ENCODE measurements around the gene RDH8.
A peak's percentile ranks its signal among the peaks of the same experiment; 100 is the strongest.
"Not testable (repeated sequence)": the region's sequence is repeated elsewhere in the genome, so short reads cannot be mapped to it uniquely, and the experiment has no call there.

The RDH8 gene

GRCh38 chr19:10005632-10006334, 7.5 kb upstream of the RDH8 start:
- no peak for DNase-seq (ENCODE audit: low read depth in 4 of 4, low spot score in 1 of 4)

GRCh38 chr19:10006335-10006708, 7.0 kb upstream of the RDH8 start:
- no peak for DNase-seq (ENCODE audit: low read depth in 4 of 4, low spot score in 1 of 4)

- no peak for DNase-seq (ENCODE audit: low read depth in 4 of 4, low spot score in 1 of 4)
These were observed 6.4 kb upstream of the RDH8 start for GRCh38 chr19:10006752-10007323.

- DNase-seq (ENCODE audit: low read depth in 4 of 4, low spot score in 1 of 4): no peak
These were observed 5.7 kb upstream of the RDH8 start for GRCh38 chr19:10007371-10008183.

DNA sequence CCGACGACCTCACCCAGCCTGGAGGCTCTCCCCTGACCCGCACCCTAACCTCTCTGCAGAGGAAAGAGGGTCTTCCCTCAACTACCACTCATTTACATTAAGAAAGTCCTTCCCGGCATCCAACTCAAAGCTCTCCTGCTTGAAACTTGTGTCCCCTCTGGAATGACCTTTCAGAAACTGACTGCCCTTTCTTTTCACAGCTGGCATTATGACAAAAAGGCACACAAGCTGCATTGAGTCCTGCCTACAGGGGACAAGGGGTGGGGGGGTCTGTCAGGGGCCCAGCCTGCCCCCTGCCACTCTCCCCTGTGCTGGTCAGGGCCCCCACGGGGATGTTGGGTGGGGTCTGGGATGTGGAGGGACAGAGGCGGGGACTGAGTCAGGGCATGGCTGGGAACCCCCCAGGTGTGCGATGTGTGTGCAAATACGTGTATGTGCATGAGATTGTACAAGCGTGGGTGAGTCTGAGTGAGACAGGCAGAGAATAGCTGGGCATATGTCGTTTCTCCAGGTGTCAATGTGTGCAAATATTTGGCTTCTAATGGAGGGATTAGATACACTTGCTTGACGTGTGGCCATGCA, 5.0 kb upstream of the RDH8 start:
- no peak for DNase-seq (ENCODE audit: low read depth in 4 of 4, low spot score in 1 of 4)

- DNase-seq (ENCODE audit: low read depth in 4 of 4, low spot score in 1 of 4): no peak
These were observed 3.5 kb upstream of the RDH8 start for GRCh38 chr19:10009714-10010224.

GRCh38 chr19:10010247-10010691, 3.0 kb upstream of the RDH8 start, which contains the start of gene COL5A3:
Gene COL5A3 (minus strand): TSS chr19:10010504. CDS start chr19:10010385, 119 bp downstream.
- no peak for DNase-seq (ENCODE audit: low read depth in 4 of 4, low spot score in 1 of 4)

- no peak for DNase-seq (ENCODE audit: low read depth in 4 of 4, low spot score in 1 of 4)
These were observed 2.3 kb upstream of the RDH8 start for GRCh38 chr19:10010939-10011338.

- DNase-seq (ENCODE audit: low read depth in 4 of 4, low spot score in 1 of 4): no peak
These were observed 1.3 kb upstream of the RDH8 start for GRCh38 chr19:10011974-10012373.

DNA sequence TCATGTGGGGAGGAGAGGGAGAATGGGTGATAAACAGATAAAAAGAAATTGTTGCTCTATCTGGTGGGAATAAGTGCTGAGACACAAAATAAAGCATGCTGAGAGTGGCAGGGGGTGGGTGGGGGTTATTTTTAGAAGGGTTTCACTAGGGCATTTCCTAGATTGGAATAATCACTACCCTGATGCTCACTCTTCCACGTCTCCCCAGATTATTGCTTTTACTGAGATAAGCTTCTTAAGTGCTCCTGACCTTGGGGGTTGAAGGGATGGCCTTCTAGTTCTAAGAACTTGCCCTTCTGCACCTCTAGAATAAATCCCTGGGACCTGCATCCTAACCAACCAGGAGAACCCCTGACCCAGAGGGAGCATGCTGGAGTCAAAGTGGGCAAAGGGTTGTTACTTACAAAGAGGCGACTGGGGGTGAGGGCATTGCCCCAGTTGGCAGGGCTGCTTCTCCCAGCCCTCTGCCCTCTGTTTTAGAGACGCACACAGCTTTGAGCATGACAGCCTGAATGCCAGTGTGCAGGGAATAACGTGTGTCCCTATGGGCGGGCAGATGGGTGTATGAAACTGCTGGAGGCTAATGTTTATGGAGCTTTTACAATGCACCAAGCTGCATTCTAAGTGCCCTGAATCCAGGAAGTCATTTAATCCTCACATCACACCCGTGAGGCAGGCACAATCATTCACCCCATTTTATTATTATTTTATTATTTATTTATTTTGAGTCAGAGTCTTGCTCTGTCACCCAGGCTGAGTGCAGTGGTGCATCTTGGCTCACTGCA, 743 bp downstream of the RDH8 start:
- no peak for DNase-seq (ENCODE audit: low read depth in 4 of 4, low spot score in 1 of 4)

- no peak for DNase-seq (ENCODE audit: low read depth in 4 of 4, low spot score in 1 of 4)
These were observed 5.0 kb downstream of the RDH8 start for GRCh38 chr19:10018263-10018662.

DNA sequence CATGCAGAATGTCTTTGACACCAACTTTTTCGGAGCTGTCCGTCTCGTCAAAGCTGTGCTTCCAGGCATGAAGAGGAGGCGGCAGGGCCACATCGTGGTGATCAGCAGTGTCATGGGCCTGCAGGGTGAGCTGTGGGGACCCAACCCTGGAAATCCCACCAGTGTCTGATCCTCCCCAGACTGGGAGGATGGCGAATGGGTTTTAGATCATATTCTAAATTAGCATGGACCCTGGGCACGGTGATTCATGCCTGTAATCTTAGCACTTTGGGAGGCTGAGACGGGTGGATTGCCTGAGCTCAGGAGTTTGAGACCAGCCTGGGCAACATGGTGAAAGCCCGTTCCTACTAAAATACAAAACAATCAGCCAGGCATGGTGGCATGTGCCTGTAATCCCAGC, 5.5 kb downstream of the RDH8 start:
- no peak for DNase-seq (ENCODE audit: low read depth in 4 of 4, low spot score in 1 of 4)

DNA sequence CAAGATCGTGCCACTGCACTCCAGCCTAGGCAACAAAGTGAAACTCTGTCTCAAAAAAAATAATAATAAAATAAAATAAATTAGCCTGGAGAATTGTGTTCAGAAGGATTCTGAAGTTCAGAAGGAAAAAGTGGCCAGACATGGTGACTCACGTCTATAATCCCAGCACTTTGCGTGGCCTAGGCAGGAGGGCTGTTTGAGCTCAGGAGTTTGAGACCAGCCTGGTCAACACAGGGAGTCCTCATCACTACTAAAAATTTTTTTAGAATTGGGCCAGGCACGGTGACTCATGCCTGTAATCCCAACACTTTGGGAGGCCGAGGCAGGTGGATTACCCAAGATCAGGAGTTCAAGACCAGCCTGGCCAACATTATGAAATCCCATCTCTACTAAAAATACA, 6.0 kb downstream of the RDH8 start:
- DNase-seq (ENCODE audit: low read depth in 4 of 4, low spot score in 1 of 4): no peak

- no peak for DNase-seq (ENCODE audit: low read depth in 4 of 4, low spot score in 1 of 4)
These were observed 7.6 kb downstream of the RDH8 start for GRCh38 chr19:10020851-10021250.

GRCh38 chr19:10021446-10021845, 8.2 kb downstream of the RDH8 start:
- no peak for DNase-seq (ENCODE audit: low read depth in 4 of 4, low spot score in 1 of 4)

GRCh38 chr19:10021863-10022262, 8.6 kb downstream of the RDH8 start:
- no peak for DNase-seq (ENCODE audit: low read depth in 4 of 4, low spot score in 1 of 4)

DNA sequence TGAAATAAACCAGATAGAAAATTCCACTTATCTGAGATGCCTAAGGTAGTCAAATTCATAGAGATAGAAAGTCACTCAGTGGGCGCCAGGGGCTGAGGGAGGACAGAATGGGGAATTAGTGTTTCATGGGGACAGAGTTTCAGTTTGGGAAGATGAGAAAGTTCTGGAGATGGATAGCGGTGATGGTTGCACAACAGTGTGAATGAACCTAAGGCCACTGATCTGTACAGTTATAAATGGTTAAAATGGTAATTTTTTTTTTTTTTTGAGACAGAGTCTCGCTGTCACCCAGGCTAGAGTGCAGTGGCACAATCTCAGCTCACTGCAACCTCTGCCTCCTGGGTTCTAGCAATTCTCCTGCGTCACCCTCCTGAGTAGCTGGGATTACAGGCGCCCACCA, 9.8 kb downstream of the RDH8 start:
- DNase-seq (ENCODE audit: low read depth in 4 of 4, low spot score in 1 of 4): not testable (repeated sequence)

GRCh38 chr19:10026744-10027143, 13.5 kb downstream of the RDH8 start:
- no peak for DNase-seq (ENCODE audit: low read depth in 4 of 4, low spot score in 1 of 4)

DNA sequence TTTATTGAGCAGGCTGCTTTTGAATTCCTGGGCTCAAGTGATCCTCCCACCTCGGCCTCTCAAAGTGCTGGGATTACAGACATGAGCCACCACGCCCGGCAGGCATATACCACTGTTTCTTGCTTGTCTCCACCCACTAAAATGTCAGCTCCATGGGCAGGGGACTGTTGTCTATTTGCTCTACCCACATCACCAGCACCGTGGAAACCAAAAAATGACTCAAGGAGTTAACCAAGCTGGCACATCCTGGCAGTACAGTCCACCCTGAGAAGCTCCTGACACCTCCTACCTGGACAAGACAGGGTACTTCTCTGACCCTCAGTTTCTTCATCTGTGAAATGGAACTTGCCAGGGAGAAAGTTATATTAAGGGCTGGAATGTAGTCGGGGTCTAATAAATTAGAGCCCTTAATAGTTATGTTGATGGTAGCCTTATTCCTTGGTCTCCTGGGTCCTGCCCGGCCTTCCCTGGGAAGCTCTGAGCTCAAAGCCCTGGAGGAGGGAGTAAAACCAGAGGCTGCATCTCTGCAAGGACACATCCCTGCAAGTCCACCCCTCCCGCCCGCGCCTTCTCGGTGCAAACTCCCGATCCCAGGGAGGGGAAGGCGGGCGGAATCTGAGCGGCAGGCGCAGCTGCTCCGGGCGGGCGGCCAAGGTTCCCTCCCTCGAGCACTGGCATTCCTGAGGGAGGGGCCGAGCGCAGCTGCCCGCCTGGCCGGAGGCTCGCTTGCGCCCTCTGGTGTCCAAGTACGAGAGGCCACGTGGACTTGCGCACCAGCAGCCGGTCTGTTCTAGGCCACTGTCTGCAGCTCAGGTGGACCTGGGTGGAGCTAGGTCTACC, 14.1 kb downstream of the RDH8 start:
- peak; percentile 65 to 71 (median 70) for DNase-seq (ENCODE audit: low read depth in 4 of 4, low spot score in 1 of 4)

DNA sequence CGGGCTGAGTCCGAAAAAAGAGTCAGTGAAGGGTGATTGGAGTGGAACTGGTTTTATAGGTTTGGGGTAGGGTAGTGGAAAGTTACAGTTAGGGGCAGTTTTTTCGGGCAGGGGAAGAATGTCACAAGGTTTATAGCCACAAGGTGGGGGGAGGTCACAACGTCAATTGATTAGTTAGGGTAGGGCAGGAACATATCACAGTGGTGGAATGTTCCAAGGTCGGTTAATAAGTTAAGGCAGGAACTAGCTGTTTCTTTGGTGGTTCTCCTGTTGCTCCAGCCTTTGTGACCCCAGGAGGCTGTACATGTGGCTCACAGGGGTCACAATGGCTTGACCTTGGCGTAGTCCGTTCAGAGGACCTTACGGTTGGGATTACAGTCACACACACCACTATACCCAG, 20.3 kb downstream of the RDH8 start:
- no peak for DNase-seq (ENCODE audit: low read depth in 4 of 4, low spot score in 1 of 4)

Measured in stimulated activated CD4-positive, alpha-beta T cell treated with anti-CD3 and anti-CD28 coated beads, Interleukin-1b, Interleukin-23, amount 100 ng/mL, for 24 hours (primary cell).